GM19035 (cell line): ENCODE measurements around the gene OR8D4.
"Not testable (repeated sequence)": the region's sequence is repeated elsewhere in the genome, so short reads cannot be mapped to it uniquely, and the experiment has no call there.

Experiments used
- ATAC-seq: cut with Tn5 transposase; IDR thresholded peaks from one replicate; pipeline ENCODE4 v1.9.1; 2021; ENCODE audit not compliant: unreplicated experiment

The OR8D4 gene

DNA sequence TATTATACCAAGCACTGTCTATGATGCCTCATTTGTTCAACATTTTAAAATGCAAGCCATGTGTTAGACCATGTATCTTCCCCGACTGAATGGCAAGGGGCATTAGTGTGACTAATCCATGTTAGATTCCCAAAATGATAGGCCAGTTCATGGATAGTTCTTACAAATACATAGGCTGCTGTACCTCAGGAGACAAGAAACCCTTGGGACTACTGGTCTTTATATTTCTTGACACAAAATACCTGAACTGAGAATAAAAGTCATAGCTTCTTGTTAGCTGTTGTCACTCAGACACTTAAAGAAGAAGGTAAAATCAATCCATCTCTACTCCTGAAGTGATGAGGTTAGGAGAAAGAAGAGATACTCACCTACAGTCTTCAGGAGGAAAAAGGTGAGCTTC, at the start of gene OR8D4:
OR8D4 (plus strand) TSS at position 301 of the 400 bp plus-strand sequence. CDS start 4,265 bp downstream, outside the sequence.
- ATAC-seq = no peak

DNA sequence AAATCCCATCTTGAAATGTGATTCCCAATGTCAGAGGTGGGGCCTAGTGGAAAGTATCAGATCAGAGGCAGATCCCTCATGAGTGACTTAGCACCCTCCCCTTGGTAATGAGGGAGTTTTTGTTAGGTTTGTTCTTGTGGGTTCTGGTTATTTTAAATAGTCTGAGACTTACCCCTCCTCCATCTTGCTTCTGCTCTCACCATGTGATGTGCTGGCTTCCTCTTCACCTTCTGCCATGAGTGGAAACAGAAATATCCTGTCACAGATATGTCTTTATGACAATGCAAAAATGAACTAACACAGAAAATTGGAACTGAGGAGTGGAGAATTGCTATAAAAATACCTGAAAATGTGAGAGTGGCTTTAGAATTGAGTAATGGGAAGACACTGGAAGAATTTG, 49.6 kb upstream of the OR8D4 start:
- no peak for ATAC-seq

DNA sequence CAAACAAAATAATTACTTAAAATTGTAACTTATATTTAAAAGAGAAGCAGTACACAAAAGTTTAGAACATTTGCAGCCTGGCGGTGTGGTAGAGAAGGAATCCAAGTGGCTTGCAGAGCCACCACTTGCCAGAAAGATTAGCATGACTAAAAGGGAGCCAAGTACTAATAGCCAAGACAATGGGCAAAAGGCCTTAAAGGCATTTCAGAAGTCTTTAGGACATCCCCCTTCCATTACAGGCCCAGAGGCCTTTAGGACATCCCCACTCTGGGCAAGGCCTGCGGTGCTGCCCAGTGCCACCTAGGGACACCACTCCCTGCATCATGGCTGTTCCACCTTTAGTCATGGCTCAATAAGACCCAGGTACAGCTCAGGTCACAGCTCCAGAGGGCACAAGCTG, 48.9 kb upstream of the OR8D4 start:
- no peak for ATAC-seq

DNA sequence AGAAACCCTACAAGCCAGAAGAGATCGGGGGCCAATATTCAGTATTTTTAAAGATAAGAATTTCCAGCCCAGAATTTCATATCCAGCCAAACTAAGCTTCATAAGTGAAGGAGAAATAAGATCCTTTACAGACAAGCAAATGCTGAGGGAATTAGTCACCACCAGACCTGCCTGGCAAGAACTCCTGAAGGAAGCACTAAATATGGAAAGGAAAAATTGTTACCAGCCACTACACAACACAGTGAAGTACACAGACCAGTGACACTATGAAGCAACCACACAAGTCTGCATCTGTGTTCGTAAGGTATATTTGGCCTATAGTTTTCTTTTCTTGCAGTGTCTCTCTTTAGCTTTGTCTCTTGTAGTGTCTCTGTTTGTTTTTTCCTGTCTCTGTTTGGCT, 45.5 kb upstream of the OR8D4 start:
- ATAC-seq = no peak

DNA sequence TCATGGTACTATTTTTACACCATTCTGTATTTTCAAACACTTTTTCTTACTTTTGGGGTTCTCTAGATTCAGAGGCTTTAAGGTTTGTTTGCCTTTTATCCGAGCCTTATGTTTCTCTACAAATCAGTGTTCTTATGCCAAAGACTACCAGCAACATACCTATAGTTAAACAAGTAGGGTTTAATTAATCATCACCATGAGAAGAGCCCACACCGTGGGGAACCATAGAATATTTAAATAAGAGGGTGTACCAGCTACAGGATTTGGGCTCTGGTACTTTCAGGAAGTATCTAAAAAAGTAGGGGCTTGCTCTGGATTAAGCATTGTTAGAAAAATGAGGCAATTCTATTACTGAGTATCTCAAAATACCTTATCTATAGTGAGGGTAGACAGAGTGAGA, 42.2 kb upstream of the OR8D4 start:
- ATAC-seq = no peak

DNA sequence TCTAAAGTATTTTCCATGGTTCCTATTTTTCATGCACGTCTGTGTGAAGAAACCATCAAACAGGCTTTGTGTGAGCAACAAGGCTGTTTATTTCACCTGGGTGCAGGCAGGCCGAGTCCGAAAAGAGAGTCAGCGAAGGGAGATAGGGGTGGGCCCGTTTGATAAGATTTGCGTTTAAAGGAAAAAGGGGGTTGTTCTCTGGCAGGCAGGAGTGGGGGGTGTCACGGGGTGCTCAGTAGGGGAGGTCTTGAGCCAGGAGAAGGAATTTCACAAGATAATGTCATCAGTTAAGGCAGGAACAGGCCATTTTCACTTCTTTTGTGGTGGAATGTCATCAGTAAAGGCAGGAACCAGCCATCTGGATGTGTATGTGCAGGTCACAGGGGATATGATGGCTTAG, 36.7 kb upstream of the OR8D4 start:
- not testable (repeated sequence) for ATAC-seq

DNA sequence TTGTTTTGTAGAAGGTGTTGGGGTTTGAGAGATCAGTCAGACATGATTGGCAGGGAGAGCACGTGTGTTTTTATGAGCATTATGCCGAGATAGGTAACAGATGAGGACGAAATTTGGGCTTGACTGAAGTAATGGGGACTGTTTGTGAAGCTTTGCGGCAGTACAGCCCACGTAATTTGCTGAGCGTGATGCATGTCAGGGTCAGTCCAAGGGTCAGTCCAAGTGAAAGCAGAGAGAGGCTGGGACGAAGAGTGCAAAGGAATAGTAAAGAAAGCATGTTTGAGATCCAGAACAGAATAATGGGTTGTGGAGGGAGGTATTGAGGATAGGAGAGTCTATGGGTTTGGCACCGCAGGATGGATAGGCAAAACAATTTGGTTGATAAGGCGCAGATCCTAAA, 34.2 kb upstream of the OR8D4 start:
- not testable (repeated sequence) for ATAC-seq

DNA sequence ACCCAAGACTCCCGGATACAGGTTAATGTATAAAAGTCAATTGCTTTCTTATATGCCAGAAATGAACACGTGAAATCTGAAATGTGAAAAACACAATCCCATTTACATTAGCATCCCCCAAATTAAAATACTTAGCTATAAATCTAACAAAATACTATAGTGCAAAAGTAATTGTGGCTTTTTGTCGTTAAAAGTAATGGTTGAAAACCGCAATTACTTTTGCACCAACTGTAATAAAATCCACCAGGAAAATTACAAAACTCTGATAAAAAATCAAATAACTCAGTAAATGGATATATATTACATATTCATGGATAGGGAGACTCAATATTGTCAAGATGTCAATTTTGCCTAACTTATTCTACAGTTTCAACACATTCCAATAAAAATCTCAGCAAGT, 21.1 kb upstream of the OR8D4 start:
- ATAC-seq = no peak

DNA sequence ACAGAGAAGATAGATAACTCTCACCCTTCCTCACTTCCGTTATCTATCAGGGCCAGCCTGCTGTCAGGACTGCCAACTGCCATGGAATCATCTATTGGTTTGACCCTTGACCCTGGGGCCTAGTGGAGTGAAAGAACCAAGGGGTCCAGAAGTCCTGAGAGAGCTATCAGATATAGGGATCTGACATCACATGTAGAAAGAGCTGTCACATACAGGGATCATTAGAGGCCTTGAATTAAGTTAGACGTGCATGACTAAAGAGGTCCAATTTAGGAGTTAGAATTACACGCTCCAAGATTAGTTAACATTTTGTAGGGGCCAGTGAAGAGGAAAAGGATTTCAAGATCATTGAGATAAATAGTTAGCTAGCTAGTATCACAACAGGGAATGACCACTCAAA, 16.4 kb upstream of the OR8D4 start, which contains the start of gene TMEM225:
TMEM225 (minus strand) TSS at position 101 of the 400 bp plus-strand sequence. CDS start 245 bp downstream, outside the sequence.
- no peak for ATAC-seq

DNA sequence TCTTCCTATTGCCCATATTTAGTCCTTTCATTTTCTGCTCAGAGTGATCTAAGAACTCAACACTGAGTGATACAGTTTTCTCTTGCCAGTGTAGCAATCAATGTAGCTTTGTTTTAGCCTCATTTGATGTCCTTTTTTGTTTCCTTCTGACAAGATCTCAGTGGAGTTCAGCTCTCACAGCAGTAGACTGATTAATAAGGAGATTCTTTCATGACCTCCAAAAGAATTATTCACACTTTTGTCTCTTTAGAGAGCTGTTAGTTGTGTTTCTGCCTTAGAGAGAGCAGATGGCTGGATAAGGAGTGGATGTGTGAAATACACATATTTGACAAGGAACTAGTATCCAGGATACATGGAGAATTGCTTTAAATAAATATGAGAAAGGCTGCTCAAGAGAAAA, 9.9 kb upstream of the OR8D4 start:
- ATAC-seq = no peak

DNA sequence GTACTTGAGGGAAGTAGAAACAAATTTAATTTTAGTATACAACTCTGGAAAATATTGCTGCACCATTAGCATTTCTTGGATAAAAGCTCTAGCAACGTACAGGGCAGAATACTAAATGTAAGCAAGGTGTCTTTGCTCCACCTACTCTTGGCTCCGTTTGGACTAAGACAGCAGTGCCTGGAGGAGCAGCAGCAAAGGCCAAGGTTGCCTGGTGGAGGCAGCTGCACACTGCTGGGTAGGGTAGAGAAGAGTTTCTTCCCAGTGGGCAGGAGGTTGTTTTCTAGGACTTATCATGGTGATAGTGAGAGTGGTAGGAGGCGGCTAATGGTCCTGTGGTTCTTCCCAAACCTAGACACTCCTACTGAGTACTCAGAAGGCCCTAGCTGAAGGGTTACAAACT, 2.2 kb upstream of the OR8D4 start:
- no peak for ATAC-seq

DNA sequence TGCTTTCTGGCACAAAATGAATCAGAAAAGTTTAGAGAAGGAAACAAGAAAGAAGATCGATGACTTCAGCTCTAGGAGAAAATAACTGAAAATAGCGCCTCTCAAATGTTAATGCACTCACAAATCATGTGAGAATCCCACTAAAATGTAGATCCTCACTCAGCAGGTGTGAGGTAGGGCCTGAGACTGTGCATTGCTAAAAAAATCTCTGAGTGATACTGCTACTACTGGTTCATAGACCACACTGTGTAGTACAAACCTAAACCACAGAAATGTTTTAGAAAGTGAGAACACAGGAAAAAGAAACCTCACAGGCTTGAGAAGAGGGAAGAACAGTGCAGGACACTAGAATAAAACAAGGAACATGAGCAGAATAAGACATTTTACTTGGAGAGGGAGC, 2.0 kb downstream of the OR8D4 start:
- peak; percentile 81 for ATAC-seq

DNA sequence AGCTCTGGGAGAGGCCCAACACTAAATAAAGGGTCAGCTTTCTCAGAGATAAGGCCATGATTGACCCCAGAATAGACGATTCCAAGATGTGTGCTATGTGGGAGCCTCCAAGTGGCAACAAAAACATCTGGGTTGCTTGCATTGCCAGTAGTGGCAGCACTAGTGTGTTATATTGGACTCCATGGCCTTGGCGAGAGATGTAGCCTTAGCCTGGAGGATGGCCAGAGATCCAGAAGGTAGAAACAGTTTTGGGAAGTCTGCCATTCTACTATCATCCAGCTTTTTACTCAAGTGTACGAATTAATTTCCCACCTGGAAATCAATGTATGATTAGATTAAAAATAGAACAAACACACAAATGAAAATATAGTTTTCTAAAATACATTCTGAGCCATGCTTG, 3.0 kb downstream of the OR8D4 start:
- no peak for ATAC-seq

DNA sequence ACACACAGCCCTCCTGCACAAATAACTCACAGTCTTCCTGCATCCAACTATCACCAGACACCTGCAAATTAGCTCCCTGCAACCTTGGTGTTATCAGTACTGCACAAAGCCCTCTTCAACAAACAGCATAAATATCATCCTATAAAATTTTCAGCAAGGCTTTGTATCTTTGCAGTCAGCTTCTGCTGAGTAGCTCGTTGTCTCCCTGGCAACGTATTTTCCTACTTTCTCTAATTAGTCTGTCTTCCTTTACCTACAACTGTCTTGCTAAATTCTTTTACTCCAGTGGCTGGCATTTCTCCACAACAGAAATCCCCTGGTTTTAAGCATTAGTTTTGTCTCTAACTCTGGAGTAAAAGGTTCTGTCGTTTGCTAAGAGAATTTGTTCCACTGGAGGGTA, 3.9 kb downstream of the OR8D4 start:
- ATAC-seq = no peak

DNA sequence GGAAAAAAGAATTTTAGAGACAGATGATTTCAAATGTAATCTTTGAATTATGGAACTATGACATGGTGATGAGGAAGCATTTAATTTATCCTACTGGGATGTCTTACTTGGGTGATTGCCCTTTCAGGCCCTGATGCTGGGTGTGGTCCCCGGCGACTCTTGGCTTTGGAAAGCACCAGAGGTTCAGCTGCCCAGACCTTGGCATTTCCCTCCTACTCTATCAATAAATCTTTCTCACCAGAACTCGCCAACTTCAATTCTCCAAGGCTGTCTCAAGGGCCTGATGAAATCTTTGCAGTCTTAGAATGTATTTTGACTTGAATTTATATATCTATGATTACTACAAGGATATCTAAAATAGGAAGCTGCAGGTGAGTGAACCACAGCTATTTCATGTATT, 19.0 kb downstream of the OR8D4 start:
- no peak for ATAC-seq

DNA sequence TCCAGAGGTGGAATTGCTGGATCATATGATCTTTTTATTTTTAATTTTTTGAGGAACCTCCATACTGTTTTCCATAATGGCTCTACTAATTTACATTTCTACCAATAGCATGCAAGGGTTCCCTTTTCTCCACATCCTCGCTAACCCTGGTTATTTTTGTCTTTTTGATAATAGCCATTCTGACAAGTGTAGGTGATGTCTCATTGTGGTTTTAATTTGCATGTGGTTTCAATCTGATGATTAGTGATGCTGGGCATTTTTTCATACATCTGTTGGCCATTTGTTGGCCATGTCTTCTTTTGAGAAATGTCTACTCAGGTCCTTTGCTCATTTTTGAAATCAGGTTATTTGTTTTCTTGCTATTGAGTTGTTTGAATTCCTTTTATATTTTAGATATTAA, 22.1 kb downstream of the OR8D4 start:
- no peak for ATAC-seq

DNA sequence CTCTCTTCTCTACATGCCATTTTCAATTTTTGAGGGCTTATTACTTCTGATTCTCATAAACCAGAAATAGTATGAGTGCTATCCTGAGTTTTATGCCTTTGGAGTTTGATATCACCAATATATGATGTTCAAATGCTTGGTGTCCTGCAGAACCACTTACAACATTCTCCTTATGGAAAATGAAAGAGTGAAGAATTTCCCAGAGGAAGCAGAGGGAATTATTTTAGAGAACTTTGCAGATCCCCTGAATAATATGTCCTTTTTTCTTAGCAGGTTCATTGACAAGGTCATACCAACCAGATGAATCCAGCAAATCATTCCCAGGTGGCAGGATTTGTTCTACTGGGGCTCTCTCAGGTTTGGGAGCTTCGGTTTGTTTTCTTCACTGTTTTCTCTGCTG, 37.4 kb downstream of the OR8D4 start, which contains the start of gene OR4D5:
OR4D5 (plus strand) TSS at position 301 of the 400 bp plus-strand sequence; CDS start at position 301, 0 bp downstream.
- ATAC-seq = no peak

DNA sequence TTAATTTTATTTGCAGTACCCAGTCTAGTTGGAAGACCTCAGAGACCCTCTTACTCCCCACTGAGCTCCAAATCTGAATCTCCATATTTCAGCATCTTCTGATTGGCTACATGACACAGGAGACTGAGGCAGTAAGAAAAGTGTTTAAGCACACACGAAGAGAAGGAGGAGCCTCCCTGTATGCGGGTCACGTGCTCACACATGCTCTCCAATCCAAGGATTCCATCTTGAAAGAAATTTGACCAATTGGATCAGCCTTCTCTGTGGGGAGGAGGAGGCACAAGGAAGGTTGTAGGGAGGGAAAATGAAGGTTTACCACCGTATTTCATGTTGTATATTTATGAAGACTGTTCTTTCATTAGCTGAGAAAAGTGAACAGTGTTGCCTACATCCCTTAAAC, 40.4 kb downstream of the OR8D4 start:
- ATAC-seq = no peak

DNA sequence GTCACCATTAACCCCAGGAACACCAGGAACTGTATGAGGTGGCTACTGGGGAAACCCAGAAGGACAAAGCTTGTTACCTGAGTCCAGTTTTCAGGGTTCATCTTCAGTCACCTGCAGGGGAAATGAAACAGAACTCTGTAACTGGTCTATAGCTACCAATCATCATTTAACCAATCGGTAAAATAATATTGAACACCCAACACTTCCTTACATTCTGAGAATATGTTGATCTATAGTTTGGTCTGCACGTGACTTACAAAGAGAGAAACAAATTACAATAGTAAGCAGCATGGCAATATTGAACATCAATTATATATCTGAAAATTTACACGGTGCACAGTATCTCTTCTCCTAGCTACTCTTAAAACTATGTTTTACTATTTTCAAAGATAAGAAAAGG, 41.8 kb downstream of the OR8D4 start, which contains the start of gene OR6T1:
OR6T1 (minus strand) TSS at position 101 of the 400 bp plus-strand sequence; CDS start at position 101, 0 bp downstream.
- ATAC-seq = no peak

DNA sequence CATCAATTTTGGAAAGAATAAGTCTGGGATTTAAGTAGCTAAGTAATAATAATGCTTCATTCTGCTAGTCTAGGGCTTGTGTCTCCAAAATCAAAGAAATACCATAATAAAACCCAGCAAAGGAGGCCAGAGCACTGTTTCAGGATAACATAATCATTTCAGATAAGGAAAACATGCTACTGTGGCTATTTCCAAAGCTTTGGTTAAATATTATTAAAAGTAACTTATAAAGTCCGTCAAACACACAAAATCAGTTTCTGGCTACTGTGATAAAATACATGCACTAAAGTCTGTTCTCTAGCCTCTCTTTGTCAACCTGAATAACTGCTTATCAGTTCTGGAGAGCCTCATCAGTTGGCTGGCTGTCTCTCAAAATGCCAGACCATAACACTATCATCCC, 43.2 kb downstream of the OR8D4 start:
- ATAC-seq = no peak

DNA sequence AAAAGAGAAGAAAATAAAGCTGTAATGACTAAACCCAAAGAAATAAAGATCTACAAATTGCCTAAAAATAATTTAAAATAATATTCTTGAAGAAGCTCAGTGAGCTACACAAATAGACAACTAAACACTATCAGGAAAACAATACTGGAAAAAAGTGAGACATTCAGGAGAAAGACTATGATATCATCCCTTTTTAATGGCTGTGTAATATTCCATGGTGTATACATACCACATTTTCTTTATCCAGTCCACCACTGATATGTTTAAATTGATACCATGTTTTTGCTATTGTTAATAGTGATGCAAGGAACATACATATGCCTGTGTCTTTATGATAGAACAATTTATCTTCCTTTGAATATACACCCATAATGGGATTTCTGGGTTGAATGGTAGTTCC, 54.8 kb downstream of the OR8D4 start:
- no peak for ATAC-seq
